MM.1S (cell line): ENCODE data around the gene TIMM10.

ENCODE experiments used
- EZH2 ChIP-seq: fragments of 300-600 bp; sonication (generic); optimal IDR thresholded peaks from 2 replicates; pipeline ENCODE3; 2017; ENCODE audit warnings: low read depth, mild to moderate bottlenecking, antibody characterized with exemption, low read length, mixed read lengths
- EZH2phosphoT487 ChIP-seq: fragments of 300-600 bp; sonication (generic); IDR thresholded peaks from 2 replicates; pipeline ENCODE4 v1.6.1; 2018; ENCODE audit warnings: antibody characterized with exemption, low read length
- TF ChIP-seq, protein P1 (sequence below): fragments of 300-600 bp; sonication (generic); IDR thresholded peaks from 2 replicates; pipeline ENCODE4 v1.5.1; 2016; ENCODE audit warnings: antibody characterized with exemption, low read length, mixed read lengths

DNA sequence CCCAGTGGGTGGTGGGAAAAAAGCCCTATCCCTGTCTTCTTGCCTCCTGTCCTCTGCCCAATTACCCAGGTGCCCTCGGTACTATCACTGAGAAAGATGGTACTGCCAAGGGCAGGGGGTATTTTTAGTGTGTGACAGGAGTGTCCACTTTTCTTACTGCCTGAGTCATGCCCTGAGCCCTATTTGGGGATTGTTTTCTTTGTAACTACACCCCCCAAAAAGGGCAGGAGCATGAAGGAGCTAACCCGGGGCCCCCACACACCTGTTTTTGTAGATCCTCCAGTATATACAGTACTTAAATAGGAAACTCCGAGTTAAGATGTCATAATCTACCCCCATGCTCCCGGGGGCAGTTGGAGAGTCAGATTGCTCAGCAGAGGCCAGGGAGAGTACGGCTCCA is 10.6 kb upstream of the TIMM10 start:
- TF ChIP-seq, protein P1, sequence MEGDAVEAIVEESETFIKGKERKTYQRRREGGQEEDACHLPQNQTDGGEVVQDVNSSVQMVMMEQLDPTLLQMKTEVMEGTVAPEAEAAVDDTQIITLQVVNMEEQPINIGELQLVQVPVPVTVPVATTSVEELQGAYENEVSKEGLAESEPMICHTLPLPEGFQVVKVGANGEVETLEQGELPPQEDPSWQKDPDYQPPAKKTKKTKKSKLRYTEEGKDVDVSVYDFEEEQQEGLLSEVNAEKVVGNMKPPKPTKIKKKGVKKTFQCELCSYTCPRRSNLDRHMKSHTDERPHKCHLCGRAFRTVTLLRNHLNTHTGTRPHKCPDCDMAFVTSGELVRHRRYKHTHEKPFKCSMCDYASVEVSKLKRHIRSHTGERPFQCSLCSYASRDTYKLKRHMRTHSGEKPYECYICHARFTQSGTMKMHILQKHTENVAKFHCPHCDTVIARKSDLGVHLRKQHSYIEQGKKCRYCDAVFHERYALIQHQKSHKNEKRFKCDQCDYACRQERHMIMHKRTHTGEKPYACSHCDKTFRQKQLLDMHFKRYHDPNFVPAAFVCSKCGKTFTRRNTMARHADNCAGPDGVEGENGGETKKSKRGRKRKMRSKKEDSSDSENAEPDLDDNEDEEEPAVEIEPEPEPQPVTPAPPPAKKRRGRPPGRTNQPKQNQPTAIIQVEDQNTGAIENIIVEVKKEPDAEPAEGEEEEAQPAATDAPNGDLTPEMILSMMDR = no peak
- TF ChIP-seq EZH2 = no peak
- TF ChIP-seq EZH2phosphoT487 = no peak
